Measurements from ENCODE around the gene GMDS. TPM values are rescaled to one million over a fixed set of nuclear protein-coding genes. Genes with fewer than 3 reads are reported as not detected.

Gene GMDS
- polyA plus RNA-seq, 1 donor = 8.2 TPM

- DNase-seq = no peak
Observed at GRCh38 chr6:1620504-1621069, 624.8 kb downstream of the GMDS start.

- no peak for DNase-seq
Observed at GRCh38 chr6:1619673-1620503, 625.5 kb downstream of the GMDS start.

GRCh38 chr6:1619098-1619672 lies 626.2 kb downstream of the GMDS start:
- DNase-seq = no peak

- no peak for DNase-seq
Observed at GRCh38 chr6:1618311-1619097, 626.9 kb downstream of the GMDS start.

- no peak for DNase-seq
Observed at GRCh38 chr6:1617466-1618310, 627.7 kb downstream of the GMDS start.

- no peak for DNase-seq
Observed at GRCh38 chr6:1616701-1617463, 628.5 kb downstream of the GMDS start.

- no peak for DNase-seq
Observed at GRCh38 chr6:1615853-1616420, 629.5 kb downstream of the GMDS start.

- no peak for DNase-seq
Observed at GRCh38 chr6:1615151-1615852, 630.1 kb downstream of the GMDS start.

- DNase-seq = no peak
Observed at GRCh38 chr6:1614448-1615150, 630.8 kb downstream of the GMDS start.

- no peak for DNase-seq
Observed at GRCh38 chr6:1613688-1614447, 631.5 kb downstream of the GMDS start.

- DNase-seq = no peak
Observed at GRCh38 chr6:1613346-1613687, 632.1 kb downstream of the GMDS start.

GRCh38 chr6:1612974-1613306 lies 632.5 kb downstream of the GMDS start:
- DNase-seq = no peak

- DNase-seq = no peak
Observed at GRCh38 chr6:1612299-1612973, 633.0 kb downstream of the GMDS start.

GRCh38 chr6:1611572-1612298 lies 633.7 kb downstream of the GMDS start:
- no peak for DNase-seq

- no peak for DNase-seq
Observed at GRCh38 chr6:1611322-1611571, 634.2 kb downstream of the GMDS start.

- DNase-seq = no peak
Observed at GRCh38 chr6:1610497-1611321, 634.7 kb downstream of the GMDS start.
